ENCODE data around the gene PTPRN.
"Not testable (repeated sequence)": the region's sequence is repeated elsewhere in the genome, so short reads cannot be mapped to it uniquely, and the experiment has no call there.

The PTPRN gene

GRCh38 chr2:219268294-219268693 is 40.9 kb downstream of the PTPRN start:
- no peak for DNase-seq (ENCODE audit: low spot score)

DNA sequence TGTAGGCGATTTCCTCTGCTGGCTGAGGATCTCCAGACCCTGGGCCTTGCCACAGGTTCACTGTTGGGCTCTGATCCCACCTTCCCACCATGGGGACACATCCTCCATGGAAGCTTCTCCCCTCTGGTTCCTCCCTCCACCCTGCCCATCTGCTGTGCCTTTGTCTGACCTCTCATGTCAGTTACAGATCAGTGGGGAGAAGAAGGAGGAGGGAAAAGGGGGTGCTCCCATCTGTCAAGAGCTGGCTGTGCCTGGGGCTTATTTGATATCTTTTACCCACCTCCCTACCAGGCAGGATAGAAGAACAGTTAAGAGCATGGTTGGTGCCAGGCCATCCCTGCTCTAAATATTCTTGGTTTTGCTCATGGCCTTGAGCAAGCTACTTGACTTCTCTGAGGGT is 42.3 kb downstream of the PTPRN start:
- DNase-seq (ENCODE audit: low spot score) = no peak

DNA sequence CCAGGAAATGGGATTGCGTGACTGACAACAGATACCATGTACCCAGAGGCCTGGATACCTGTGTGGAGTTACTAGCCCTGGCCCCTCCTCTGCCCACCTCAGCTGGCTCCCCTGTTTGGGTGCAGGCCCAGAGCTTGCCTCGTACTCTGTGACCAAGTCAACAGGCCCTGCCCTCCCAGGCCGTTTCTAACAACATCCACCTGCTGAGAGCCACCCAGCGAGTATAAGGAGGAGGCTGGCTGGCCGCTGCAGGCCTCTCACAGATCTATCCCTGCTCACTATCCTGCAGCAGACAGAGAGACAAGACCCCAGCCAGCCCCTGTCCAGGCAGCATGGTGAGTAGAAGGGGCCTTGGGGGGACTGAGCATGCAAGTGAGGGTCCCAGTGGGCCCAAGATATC is 43.0 kb downstream of the PTPRN start:
- no peak for DNase-seq (ENCODE audit: low spot score)

DNA sequence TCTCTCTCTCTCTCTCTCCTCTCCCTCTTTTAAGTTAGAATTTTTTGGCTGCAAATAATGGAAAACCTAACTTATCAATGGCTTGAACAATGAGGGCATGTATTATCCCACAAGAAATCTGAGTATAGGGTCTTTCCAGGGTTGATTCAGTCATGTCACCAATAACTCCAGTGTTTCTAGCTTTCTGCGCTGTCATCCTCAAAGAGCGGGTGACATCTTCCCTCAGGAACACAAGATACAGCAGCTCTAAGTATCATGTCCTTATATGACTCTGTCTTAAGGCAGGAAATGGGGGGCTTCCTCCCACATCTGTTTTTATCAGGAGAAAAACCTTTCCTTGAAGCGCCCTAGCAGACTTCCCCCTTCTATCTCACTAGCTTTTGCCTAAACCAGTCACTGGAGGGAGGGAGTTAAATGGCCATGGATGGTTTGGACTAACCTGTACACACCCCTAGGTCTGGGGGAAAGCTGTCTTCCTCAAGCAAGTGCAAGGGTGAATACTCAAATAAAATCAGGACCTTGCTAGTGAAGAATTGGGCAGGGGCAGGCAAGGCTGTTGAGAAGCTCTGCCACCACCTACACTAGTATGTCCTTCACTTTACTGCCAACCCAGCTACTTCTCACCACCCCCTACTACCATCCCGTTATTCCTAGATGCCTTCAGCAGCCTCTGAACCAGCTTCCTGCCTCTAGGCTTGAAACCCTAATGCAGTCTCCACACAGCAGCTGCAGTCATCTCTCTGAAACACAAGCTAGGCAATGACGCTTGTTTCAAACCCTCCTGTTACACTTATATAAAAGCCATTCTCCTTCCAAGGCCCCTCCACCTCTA is 48.0 kb downstream of the PTPRN start:
- no peak for DNase-seq (ENCODE audit: low spot score)

- DNase-seq (ENCODE audit: low spot score) = not testable (repeated sequence)
Measured at GRCh38 chr2:219258942-219259341, 50.3 kb downstream of the PTPRN start.

- DNase-seq (ENCODE audit: low spot score) = no peak
Measured at GRCh38 chr2:219254590-219255201, 54.5 kb downstream of the PTPRN start.

DNA sequence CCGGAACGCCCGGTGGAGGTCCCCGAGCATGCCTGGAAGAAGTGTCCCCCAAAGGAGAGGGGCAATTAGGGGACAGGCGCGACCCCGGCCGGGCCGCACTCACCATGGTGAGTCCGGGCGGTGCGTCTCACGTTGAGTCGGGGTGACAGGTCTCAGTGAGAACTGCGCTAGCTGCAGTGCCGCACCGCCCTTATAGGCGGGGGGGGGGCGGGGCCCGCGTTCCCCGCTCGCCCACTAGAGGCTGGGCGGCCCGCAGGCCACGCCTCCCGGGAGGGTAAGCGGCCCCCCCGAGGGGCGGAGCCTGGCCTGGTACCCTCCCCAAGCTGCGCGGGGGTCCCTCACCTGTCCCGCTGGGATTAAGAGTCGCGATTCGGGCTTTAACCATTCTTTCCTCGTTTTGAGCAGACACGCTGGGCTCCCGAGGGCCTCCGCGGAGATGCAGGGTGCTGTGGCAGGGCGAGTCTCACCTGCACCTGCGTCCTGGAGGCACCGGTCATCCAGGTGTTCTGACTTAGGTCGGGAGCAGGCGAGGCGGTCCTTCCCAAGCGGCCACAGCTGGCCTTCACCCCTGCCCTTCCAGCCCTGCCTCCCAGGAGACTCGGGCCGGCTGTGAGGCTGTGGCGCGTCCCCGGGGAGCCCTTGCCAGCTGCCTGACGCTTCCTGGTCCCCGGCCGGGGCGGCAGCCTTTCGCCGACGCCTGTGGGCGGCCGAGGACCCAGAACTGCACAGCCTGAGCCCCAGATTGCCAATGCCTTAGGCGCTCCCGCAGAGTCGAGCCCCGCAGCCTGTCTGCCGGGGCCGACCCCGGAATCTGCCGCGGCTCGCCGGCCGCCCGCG is 55.2 kb downstream of the PTPRN start, which contains the start of gene TUBA4A:
TSS of gene TUBA4A (minus strand) at position 166 of the 837 bp plus-strand sequence. CDS start at position 106, 60 bp downstream.
- peak; percentile 91 for DNase-seq (ENCODE audit: low spot score)

DNA sequence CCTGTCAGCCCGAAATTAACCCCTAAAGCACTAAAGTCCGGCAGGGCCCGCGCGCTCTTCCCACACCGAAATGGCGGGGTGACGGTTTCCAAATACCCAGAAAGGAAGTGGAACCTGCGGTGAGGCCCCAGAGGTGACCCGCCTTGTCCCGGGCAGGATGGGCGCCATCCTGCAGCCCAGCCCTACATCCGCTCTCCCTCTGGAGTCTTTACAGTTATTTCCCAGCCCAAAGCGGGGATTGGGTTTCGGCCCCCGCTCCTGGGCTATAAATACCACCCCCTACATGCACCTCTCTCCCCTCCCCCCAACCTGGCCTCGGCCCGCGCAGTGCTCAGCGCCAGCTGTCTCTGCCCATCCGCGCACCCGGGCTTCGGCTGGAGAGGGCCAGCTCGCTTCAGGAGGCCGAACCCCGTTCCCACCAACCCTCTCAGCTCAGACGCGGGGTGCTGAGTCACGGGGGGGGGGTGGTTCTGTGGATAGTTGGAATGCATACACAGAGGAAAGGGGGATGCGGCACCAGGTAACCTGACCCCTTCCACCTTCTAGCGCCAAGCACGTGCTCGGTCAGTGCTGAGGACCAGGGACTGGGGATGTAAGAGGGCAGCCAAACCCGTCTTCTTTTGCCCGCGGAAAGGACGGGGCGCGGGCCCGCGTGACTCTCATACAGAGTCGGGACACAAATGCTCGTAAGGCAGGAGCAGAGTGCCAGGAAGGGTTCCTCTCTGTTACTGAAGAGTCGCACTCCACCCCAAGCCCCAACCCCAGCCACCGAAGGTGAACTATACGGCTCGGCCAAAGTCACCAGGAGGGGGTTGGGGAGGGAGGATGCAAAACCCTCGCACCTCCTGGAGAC is 56.1 kb downstream of the PTPRN start, which contains the start of gene TUBA4B:
TSS of gene TUBA4B (plus strand) at position 344 of the 853 bp plus-strand sequence. CDS start at position 509, 165 bp downstream.
- peak; percentile 27 for DNase-seq (ENCODE audit: low spot score)

DNA sequence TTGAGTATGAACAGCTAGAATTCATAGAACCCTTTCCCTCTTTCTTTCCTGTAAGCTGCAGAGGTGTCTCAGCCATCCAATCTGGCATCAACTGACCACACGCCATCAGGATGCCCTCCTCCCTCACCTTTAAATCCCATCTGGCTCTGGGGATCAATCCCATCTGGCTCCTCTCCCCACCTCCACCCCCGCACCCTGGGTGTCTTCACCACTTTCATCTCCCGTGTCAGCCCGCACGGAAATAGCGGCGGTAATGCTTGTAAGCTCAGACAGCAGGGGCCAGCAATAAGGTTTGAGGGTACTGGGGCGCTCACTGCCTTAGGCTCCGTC is 56.7 kb downstream of the PTPRN start:
- no peak for DNase-seq (ENCODE audit: low spot score)

DNA sequence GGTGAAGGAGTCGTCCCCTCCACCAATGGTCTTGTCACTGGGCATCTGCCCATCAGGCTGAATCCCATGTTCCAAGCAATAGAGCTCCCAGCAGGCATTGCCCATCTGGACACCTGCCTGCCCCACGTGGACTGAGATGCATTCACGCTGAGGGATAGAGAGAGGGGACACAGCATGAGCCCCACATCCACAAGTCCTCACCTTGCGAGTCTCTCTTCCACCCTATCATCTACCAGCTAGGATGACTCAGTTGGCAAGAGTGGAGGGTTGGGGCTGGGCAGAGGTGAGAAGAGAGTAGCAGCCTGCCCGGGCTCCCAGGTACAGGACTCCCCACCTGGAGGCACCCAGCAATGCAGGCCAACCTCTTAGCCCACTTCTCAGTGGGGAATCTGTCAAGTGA is 57.1 kb downstream of the PTPRN start:
- peak; percentile 45 for DNase-seq (ENCODE audit: low spot score)

DNA sequence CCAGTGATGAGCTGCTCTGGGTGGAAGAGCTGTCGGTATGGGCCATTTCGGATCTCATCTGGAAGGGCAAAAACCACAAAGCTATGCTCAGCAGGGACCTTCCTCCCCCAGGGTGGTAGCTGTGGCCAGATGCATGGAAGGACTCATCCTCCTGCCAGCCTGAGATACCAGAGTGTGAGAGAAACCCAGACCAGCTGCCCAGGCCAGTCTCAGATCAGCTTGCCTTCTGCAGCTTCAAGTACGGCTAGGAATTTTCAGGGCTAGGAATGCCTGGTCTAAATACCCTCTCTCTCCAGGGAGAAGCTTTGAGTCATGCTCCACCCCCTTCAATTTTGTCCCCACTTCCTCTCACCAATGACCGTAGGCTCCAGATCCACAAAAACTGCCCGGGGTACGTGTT is 57.5 kb downstream of the PTPRN start:
- no peak for DNase-seq (ENCODE audit: low spot score)

GRCh38 chr2:219250049-219250781 is 59.0 kb downstream of the PTPRN start:
- no peak for DNase-seq (ENCODE audit: low spot score)

DNA sequence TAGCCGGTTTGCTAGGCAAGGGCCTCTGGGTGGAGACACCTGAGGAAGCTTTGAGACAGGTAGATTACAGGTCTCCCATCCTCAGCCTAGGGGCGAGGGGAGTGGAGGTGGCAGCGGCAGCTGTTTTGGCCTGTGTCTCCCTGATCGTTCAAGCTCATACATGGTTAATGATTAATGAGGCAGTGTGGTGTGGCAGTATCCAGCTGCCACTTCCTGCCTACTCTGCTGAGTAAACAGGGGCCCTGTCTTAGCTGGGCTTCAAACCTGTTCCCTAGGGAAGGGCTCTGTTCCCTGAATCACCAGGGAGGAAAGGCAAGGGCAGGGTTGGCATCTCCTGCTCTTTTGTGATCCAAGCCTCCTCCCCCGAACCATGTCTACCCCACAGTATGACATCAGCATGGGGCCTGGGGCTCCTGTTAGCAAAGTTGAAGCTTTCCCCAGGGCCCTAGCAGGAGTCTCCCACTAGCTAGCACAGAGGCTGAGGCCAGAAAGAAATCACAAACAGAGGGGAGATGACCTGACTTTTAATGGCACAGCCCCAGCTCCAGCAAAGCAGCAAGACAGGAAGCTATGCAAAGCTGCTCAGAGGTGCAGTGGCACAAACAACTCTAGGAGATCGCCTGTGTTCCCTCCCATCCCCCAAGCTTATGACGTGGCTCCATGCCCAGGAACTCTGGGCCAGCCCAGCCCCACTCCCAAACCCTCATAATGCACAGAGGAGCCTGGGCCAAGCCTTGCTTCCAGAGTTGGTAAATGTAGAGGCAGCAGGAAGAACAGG is 59.8 kb downstream of the PTPRN start:
- DNase-seq (ENCODE audit: low spot score) = peak; percentile 78

GRCh38 chr2:219248845-219249202 is 60.4 kb downstream of the PTPRN start:
- peak; percentile 17 for DNase-seq (ENCODE audit: low spot score)

DNA sequence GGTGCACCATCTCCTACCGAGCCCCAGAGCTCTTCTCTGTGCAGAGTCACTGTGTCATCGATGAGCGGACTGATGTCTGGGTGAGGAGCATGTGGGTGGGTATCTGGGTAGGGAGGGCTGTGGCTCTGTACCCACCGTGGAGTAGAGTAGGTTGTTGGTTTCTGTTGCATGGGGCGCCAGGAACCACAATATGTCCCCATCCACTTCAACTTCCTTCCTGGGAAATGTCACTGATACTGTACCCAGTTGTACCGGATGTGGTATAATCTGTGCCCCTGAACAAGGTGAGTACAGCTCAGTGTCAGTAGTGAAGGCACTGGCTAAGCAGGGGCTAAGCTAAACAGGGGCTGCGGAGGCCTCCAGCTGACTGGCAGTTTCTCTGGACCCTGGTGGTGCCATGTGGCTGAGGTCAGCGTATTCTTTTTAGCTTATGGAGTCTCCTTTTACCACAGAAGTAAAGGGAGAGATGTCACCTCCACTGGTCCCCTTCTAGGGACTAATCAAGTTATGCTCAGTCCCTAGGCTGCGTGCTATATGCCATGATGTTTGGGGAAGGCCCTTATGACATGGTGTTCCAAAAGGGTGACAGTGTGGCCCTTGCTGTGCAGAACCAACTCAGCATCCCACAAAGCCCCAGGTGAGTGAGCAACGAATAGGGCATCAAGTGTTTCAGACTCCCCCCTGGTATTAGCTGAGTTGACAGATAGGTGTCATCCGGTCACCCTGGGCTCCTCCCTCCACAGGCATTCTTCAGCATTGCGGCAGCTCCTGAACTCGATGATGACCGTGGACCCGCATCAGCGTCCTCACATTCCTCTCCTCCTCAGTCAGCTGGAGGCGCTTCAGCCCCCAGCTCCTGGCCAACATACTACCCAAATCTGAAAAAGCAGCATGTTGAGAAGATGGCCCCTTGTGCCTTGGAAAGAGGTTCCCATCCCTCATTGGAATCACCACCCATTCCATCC is 61.2 kb downstream of the PTPRN start:
- no peak for DNase-seq (ENCODE audit: low spot score)

GRCh38 chr2:219246559-219246958 is 62.6 kb downstream of the PTPRN start:
- DNase-seq (ENCODE audit: low spot score) = no peak

DNA sequence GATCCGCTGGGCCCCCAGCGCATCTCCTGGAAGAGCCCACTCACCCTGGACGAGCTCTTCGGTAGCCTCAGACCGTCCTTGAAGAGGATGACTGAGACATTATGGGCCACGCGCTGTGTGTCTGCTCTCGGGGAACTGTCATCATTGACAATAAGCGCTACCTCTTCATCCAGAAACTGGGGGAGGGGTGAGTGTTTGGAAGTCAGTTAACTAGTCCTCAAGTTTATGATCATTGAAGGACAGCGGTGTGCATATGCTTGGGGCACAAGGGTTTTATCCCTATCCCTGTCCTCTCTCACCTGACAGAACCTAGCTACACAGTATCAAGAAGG is 63.3 kb downstream of the PTPRN start:
- no peak for DNase-seq (ENCODE audit: low spot score)

DNA sequence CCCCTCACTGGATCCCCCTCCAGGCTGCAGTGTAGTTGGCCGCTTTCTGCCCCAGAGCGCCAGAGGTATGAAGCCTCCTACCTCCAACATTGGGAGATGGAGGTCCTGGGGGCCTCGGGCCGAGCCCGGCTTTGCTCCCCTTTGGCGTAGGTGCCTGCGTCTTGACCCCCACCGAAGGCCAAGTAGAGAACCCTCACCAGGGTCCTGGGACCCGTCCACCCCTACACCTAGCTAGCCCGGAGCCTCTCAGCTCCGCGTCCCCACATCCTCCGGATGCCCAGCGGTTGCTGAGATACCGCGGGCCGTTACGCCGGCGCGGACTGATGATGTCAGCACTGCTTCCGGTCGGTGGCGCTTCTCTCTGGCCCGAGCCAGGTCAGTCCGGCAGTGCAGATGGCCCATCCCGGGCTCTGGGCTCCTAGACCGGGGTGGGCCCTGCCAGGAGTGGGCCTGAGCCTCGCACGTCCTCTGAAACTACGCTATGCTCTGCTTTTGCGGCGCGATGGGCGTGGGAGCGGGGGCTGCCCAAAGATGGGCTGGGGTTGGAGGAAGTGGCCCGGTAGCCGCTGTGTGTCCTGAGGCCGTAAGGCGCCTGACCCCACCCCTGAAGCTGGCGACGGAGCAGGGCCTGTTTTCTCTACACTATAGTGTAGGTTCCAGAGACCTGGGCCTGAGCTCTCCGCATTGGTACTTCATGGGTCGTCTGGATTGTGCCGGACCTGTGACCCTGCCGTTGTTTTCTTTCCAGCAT is 63.9 kb downstream of the PTPRN start, which contains the start of the genes GLB1L and STK16:
TSS of gene GLB1L (minus strand) at position 297 of the 751 bp plus-strand sequence. CDS start 1,871 bp downstream, outside the sequence.
TSS of gene STK16 (plus strand) at position 332 of the 751 bp plus-strand sequence. CDS start 521 bp downstream, outside the sequence.
- peak; percentile 94 for DNase-seq (ENCODE audit: low spot score)

Data from hematopoietic multipotent progenitor cell treated with erythropoietin and hydrocortisone succinate and interleukin-3 and kit ligand, for 17 days (in vitro differentiated cells).